DND-41 (cell line): ENCODE measurements around the gene CPT1C.

Experiments
- CTCF ChIP-seq: IDR thresholded peaks from 2 replicates; pipeline ENCODE4 v1.5.1; 2012; ENCODE audit warnings: borderline replicate concordance, low read length, moderate library complexity, mild to moderate bottlenecking; ENCODE audit not compliant: poor library complexity, severe bottlenecking; ENCODE audit errors: extremely low read depth
- EZH2 ChIP-seq: IDR thresholded peaks from 3 replicates; pipeline ENCODE4 v1.6.1; 2012; ENCODE audit warnings: borderline replicate concordance, low read depth, mild to moderate bottlenecking, moderate library complexity, low read length, inconsistent platforms; ENCODE audit not compliant: severe bottlenecking

GRCh38 chr19:49749055-49749716 lies 58.3 kb downstream of the CPT1C start:
- TF ChIP-seq CTCF (no peak), EZH2 (no peak)
